Tibial nerve (tissue), 3 donors: ENCODE measurements around the gene FNDC3A.

ENCODE experiments used
- CTCF ChIP-seq, 5 experiments: fragments of 200-600 bp in 3 of 5; fragments of 450-650 bp in 2 of 5; sonication (generic) in 3 of 5; IDR thresholded peaks; one replicate each; pipeline ENCODE4 v1.5.1; 2016 to 2019; ENCODE audit warnings: antibody characterized with exemption in 5 of 5, mild to moderate bottlenecking in 3 of 5, moderate library complexity in 2 of 5
- POLR2A ChIP-seq, 2 donors: fragments of 450-650 bp; IDR thresholded peaks; one replicate each; pipeline ENCODE4 v1.6.1; 2017; ENCODE audit warnings: antibody characterized with exemption in 2 of 2, mild to moderate bottlenecking in 2 of 2, moderate library complexity in 2 of 2

- TF ChIP-seq CTCF (IDR thresholded peaks at IDR 0.05) (no peak), POLR2A (IDR thresholded peaks at IDR 0.05) (no peak)
These were observed 278.3 kb downstream of the FNDC3A start for GRCh38 chr13:49254007-49254406.
